GM12891 (cell line): ENCODE results near the gene IQCF6.

Experiments
- POLR2A ChIP-seq: IDR thresholded peaks from 2 replicates; pipeline ENCODE4 v1.6.1; 2011; ENCODE audit warnings: low read depth, low read length, control low read depth
- TAF1 ChIP-seq: IDR thresholded peaks from 2 replicates; pipeline ENCODE4 v1.6.1; 2011; ENCODE audit warnings: low read depth, low read length, control low read depth

DNA sequence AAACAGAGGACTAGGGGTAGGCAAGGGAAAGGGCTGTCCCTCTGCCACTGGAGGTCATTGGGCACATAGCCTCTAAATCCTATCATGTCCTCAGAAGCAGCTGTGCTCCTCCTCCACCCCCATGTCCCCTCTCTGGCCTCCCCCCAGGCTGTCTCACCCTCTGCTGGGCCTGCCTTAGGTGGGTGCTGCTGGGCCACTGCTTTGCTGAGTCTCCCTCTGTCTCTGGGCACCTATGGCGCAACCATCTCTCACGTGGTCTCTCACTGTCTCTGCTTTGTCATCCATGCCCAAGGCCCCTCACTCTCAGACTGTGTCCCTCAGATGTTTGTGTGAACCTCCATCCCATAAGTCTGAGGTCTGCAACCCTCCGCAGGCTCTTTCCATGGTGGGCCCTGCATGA is 35.0 kb upstream of the IQCF6 start:
- TF ChIP-seq POLR2A, result no peak
- TF ChIP-seq TAF1, result no peak
